OCI-LY1 (cell line): Measurements from ENCODE around the gene IL16.

ENCODE experiments used
- H2AFZ ChIP-seq: fragments of 200-600 bp; sonication (generic), shearing (Covaris generic); 2 replicates; pipeline ENCODE4 v1.6.0; 2014; ENCODE audit warnings: antibody characterized with exemption, mild to moderate bottlenecking, low read length
- H3F3A ChIP-seq: fragments of 200-600 bp; sonication (generic), shearing (Covaris generic); 2 replicates; pipeline ENCODE4 v1.6.0; 2014; ENCODE audit warnings: mild to moderate bottlenecking, antibody characterized with exemption, low read length, moderate library complexity; ENCODE audit not compliant: insufficient read depth
- H3K27ac ChIP-seq: fragments of 200-600 bp; sonication (generic); 2 replicates; pipeline ENCODE4 v1.5.1; 2014; ENCODE audit warnings: low read length, mixed run types, mild to moderate bottlenecking, low read depth; ENCODE audit not compliant: poor library complexity, severe bottlenecking
- H3K27me3 ChIP-seq: fragments of 200-600 bp; sonication (generic); 2 replicates; pipeline ENCODE4 v1.6.0; 2014; ENCODE audit warnings: antibody characterized with exemption, mild to moderate bottlenecking, low read length, moderate library complexity; ENCODE audit not compliant: insufficient read depth
- H3K36me3 ChIP-seq: fragments of 200-600 bp; sonication (generic); 2 replicates; pipeline ENCODE4 v1.6.1; 2014; ENCODE audit warnings: mild to moderate bottlenecking, antibody characterized with exemption, low read length, moderate library complexity, mixed read lengths; ENCODE audit not compliant: insufficient read depth
- H3K4me1 ChIP-seq: fragments of 200-600 bp; sonication (generic); 2 replicates; pipeline ENCODE4 v1.5.1; 2014; ENCODE audit warnings: mild to moderate bottlenecking, low read length, moderate library complexity; ENCODE audit not compliant: insufficient read depth, severe bottlenecking
- H3K4me2 ChIP-seq: fragments of 200-600 bp; sonication (generic), shearing (Covaris generic); 2 replicates; pipeline ENCODE4 v1.6.1; 2014; ENCODE audit warnings: low read length
- H3K4me3 ChIP-seq: fragments of 200-600 bp; sonication (generic); 2 replicates; pipeline ENCODE4 v1.5.1; 2014; ENCODE audit warnings: low read length, low read depth, mild to moderate bottlenecking, mixed read lengths; ENCODE audit not compliant: poor library complexity, severe bottlenecking
- H3K79me2 ChIP-seq: fragments of 200-600 bp; shearing (Covaris generic); 2 replicates; pipeline ENCODE4 v1.6.1; 2016; ENCODE audit warnings: mixed run types, low read length, mixed read lengths; ENCODE audit not compliant: insufficient read depth
- H3K9ac ChIP-seq: fragments of 200-600 bp; sonication (generic), shearing (Covaris generic); 2 replicates; pipeline ENCODE4 v1.6.1; 2014; ENCODE audit warnings: mild to moderate bottlenecking, low read length, mixed read lengths
- H3K9me2 ChIP-seq: fragments of 200-600 bp; sonication (generic), shearing (Covaris generic); 2 replicates; pipeline ENCODE4 v1.6.1; 2014; ENCODE audit warnings: low read depth, mild to moderate bottlenecking, low read length, mixed read lengths
- H3K9me3 ChIP-seq: fragments of 200-600 bp; shearing (Covaris generic); 2 replicates; pipeline ENCODE4 v1.6.1; 2014; ENCODE audit warnings: low read length, mixed read lengths
- H4K20me1 ChIP-seq: fragments of 200-600 bp; sonication (generic), shearing (Covaris generic); 2 replicates; pipeline ENCODE4 v1.6.0; 2016; ENCODE audit warnings: mild to moderate bottlenecking, low read length; ENCODE audit not compliant: insufficient read depth
- CTCF ChIP-seq: fragments of 200-600 bp; sonication (generic), shearing (Covaris generic); IDR thresholded peaks from 2 replicates; pipeline ENCODE4 v1.5.1; 2017; ENCODE audit warnings: mild to moderate bottlenecking, antibody characterized with exemption, low read length, moderate library complexity, mixed read lengths
- EZH2 ChIP-seq: fragments of 200-600 bp; sonication (generic), shearing (Covaris generic); IDR thresholded peaks from 2 replicates; pipeline ENCODE4 v1.8.0; 2017; ENCODE audit warnings: borderline replicate concordance, mixed run types, mild to moderate bottlenecking, antibody characterized with exemption, low read length, moderate library complexity, mixed read lengths

The IL16 gene

GRCh38 chr15:81332326-81332725, 135.6 kb downstream of the IL16 start:
- Histone ChIP-seq H4K20me1 (no peaks in the 10 kb centered on the region), H3F3A (no peaks in the 10 kb centered on the region), H2AFZ (no peak overlapping the region), H3K9me3 (no peaks in the 10 kb centered on the region), H3K9me2 (no peaks in the 10 kb centered on the region), H3K9ac (no peak overlapping the region), H3K36me3 (no peaks in the 10 kb centered on the region), H3K4me3 (no peak overlapping the region), H3K4me2 (no peak overlapping the region), H3K4me1 (no peaks in the 10 kb centered on the region), H3K79me2 (no peaks in the 10 kb centered on the region), H3K27ac (no peak overlapping the region), H3K27me3 (no peaks in the 10 kb centered on the region)
- TF ChIP-seq CTCF, result no peak
- no peak for TF ChIP-seq EZH2

- Histone ChIP-seq H3K4me1 (no peaks in the 10 kb centered on the region), H3K9me2 (no peaks in the 10 kb centered on the region), H3K4me2 (no peak overlapping the region), H2AFZ (no peak overlapping the region), H3F3A (no peaks in the 10 kb centered on the region), H3K79me2 (no peaks in the 10 kb centered on the region), H3K4me3 (no peak overlapping the region), H4K20me1 (no peaks in the 10 kb centered on the region), H3K27me3 (no peaks in the 10 kb centered on the region), H3K9me3 (no peaks in the 10 kb centered on the region), H3K27ac (no peak overlapping the region), H3K36me3 (no peaks in the 10 kb centered on the region), H3K9ac (no peak overlapping the region)
- TF ChIP-seq EZH2, result no peak
- TF ChIP-seq CTCF, result no peak
Observed at GRCh38 chr15:81333363-81333762, 136.7 kb downstream of the IL16 start.

GRCh38 chr15:81334768-81335435, 138.2 kb downstream of the IL16 start:
- Histone ChIP-seq H3K9ac (no peak overlapping the region), H3K4me1 (no peaks in the 10 kb centered on the region), H2AFZ (no peak overlapping the region), H3F3A (no peaks in the 10 kb centered on the region), H3K9me2 (no peaks in the 10 kb centered on the region), H3K4me2 (no peak overlapping the region), H3K79me2 (no peaks in the 10 kb centered on the region), H3K27ac (no peak overlapping the region), H3K36me3 (no peaks in the 10 kb centered on the region), H3K9me3 (no peaks in the 10 kb centered on the region), H3K4me3 (no peak overlapping the region), H4K20me1 (no peaks in the 10 kb centered on the region), H3K27me3 (no peaks in the 10 kb centered on the region)
- TF ChIP-seq CTCF (no peak), EZH2 (no peak)
